Stimulated activated naive CD8-positive, alpha-beta T cell treated with anti-CD3 and anti-CD28 coated beads, Interleukin-15, Interleukin-2, amounts not matched to agents 100 U/mL and 50 U/mL, for 24 hours (primary cell): Measurements from ENCODE around the gene TTC13.

Experiments used
- ATAC-seq: fragments of 150-1000 bp; cut with Tn5 transposase; one replicate; pipeline ENCODE4 v1.10.0; 2021
- DNase-seq: peaks from one replicate; pipeline ENCODE4 v3.0.0; 2021

The TTC13 gene

DNA sequence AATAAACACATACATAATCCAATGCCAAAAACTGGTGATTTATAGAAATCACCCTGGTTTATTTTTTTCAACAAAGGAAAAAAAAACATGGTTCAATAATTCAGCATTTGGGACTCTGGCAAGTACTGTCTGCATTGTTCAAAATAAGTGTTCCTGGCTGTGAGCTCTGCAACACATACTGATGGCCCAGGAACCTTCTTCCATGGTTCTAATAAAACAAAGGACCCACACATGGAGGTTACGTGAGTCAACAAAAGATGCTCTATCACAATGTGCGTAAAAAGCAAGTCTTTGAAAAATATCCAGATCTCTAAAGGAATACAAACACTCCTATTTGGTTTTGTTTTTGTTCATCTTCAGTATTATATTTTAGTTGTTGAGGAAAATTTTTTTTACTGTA is 72.4 kb downstream of the TTC13 start:
- ATAC-seq: no peak

DNA sequence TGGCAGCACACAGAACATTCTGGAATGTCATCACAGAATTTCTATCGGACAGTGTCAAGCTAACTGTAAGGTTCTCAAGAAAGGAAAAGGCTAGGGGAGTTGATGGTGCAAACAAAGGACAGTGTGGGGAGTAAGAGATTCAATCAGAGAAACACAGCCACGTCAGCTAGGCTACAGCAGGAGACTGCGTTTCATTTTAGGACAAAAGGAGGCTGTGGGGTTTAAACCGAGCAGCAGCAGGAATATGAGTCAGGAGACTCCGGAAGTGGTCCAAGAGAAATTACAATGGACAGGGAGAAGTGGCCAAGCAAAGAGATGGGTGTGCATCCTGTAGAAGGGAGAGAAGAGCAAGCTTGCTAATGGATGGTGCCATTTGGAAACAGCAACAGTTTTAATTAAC is 72.9 kb downstream of the TTC13 start:
- DNase-seq (no peak), ATAC-seq (no peak)

More for the DNA sequence above, 72.4 kb downstream of the TTC13 start:
- DNase-seq: no peak

DNA sequence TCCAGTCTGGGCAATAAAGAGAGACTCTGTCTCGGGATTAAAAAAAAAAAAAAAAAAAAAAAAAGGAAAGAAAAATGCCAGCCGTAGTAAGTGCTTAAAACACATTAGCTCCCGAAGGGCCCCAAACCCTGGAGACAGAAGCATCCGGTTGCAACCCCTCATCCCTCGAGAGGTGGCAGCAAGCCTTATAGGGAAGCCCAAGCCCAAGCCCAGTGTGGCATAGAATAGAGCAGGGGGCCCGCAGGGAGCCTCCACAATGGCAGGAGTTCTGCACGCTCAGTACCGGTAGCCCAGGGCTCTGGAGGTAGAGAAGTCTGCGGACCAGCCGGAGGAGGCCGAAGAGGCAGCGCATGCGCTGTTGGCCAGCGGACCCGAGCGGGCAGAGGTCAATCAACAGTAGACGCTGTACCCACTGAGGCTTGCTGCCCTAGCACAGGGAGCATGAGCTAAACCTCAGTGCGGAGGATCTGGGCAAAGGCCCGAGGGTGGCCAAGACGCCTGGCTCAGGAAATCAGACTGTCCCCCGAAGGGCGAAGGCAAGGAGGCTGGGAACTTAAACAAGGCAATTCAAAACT is 76.2 kb downstream of the TTC13 start:
- ATAC-seq (no peak), DNase-seq (no peak)

DNA sequence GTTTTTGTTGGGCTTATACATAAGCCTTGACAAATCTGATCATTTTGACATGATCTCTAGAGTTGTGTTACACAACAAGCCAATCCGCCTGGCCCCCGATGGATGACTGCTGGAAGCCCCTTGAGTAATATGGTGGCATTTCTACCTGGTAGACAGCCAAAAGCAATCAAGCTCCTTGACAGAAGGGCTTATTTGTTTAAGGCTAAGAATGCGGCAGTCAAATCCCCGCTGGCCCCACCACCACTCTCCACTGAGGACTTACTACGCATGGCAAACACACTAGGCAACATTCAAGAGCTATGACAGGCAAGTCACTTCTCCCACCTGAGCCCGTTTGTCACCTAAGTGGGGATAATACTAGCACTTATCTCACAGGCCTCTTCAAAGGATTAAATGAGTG is 77.0 kb downstream of the TTC13 start:
- DNase-seq (no peak), ATAC-seq (no peak)

DNA sequence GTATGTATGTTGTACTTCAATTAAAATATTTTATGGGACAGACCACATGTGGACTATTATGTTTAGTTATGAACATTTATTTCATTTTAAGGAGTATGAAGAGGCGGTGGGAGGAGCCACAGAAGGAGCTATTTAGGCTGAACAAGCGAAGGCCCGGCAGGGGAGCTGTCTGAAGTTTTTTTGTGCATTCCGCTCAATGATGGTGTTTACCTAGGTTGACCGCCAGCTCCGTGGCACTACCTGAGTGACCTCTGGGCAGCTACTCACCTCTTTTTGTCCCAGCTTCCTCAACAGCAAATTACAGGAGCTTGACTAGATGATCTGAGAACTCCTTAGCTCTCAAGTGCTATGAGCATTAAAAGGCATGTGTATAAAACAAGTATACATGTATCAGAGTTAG is 77.7 kb downstream of the TTC13 start:
- no peak for DNase-seq
- ATAC-seq: no peak

DNA sequence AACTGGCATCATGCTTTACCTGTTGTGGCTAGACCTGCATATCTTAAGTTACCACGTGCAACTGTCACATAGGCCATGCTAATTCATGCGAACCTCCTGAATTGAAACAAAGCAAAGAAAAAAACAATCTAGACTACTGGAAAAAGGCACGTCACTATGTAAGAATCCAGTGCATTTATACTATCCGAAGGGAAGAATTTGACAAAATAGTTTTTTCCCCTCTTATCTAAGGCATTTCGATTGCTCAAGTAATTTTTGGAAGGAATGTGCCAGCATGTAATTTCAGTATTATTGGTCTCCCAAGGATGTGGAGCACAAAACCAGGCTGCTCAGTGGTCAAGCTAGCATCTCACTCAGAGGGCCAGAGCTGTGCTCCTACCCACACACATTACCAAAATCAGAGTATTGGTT is 78.8 kb downstream of the TTC13 start:
- ATAC-seq (no peak), DNase-seq (no peak)

DNA sequence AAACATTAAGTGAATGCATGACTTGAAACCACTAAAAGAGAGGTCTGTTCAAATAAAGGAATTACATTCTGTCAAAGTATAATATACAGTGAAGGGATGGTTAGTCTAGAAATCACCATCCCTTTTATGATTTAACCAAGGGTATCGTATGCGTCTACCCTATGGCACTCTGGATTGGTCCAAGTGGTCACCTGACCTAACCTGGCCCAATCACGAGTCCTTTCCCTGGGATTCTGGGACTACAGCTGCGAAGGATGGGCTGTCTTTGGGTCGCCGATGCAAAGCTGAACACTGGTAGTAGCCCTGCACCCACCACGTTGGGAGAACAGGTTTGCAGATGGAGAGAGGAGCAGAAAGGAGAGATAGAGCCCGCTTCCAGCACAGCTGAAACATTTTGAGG is 79.9 kb downstream of the TTC13 start:
- DNase-seq (no peak), ATAC-seq (no peak)

DNA sequence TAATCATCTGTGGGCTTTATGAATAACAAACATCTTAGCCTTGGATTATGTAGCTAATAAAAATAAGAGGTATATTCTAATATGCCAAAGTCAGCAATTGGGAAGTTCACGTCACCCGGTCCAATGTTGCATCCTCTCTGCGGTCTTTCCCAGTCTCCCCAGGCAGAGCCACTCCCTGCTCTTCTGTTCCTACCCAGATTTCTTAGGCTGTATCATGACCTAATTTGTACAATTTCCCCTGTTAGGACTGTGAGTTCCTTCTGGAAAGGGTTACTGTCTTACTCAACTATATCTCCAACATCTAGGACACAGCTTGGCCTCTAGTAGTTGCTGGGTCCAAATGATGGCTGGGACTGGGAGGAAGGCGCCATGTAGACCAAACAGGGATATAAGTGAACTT is 80.5 kb downstream of the TTC13 start:
- DNase-seq (no peak), ATAC-seq (no peak)

DNA sequence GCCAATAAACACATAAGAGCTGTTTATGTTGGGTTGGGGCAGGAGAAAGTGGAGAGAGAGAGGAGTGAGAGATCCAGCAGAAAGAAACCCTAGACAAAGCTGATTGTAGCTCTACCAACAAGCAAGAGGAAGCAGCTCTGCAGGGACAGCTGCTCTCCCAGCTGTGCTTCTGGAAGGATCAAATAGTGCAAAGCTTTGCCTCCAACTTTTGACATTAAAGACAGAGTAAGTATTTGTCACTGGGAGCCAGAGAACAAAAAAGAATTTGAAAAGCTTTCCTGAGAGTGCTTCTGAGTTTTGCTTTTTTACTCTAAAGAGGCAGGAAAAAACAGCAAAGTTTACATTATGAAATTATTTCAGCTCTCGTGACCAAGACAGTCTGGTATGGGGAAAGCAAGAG is 81.9 kb downstream of the TTC13 start:
- DNase-seq (no peak), ATAC-seq (no peak)

DNA sequence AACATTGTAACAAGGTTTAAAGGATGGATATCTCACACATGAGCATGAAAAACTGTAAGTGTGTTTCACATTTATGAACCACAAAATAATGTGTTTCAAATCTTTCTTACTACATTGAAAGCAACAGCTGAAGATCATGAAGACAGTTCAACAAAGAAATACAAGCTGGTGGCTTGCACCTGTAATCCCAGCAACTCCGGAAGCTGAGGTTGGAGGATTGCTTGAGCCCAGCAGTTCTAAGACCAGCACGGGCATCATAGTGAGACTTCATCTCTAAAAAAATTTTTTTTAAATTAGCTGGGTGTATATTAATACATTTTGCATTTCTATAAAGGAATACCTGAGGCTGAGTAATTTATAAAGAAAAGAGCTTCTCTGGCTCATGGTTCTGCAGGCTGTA is 83.2 kb downstream of the TTC13 start:
- no peak for DNase-seq

DNA sequence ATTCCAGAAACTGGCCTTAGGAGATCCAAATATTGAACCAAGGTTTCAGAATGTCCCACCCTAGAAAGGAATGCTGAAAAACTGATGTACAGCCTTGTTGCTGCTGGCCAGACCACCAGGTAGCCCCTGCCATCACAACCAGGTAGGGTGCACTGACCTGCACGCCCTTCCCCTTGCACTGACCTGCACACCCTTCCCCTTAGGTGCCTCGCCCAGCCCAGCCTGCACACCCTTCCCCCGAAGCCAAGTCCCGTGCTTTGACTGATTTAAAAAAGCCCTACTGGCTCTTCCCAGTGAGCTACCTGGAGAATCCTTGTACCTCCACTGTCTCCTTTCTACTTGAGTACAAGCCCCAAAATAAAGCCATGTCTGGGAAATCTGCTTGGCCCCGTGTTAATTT is 84.0 kb downstream of the TTC13 start:
- DNase-seq (no peak), ATAC-seq (no peak)

More for the DNA sequence above, 83.2 kb downstream of the TTC13 start:
- no peak for ATAC-seq

DNA sequence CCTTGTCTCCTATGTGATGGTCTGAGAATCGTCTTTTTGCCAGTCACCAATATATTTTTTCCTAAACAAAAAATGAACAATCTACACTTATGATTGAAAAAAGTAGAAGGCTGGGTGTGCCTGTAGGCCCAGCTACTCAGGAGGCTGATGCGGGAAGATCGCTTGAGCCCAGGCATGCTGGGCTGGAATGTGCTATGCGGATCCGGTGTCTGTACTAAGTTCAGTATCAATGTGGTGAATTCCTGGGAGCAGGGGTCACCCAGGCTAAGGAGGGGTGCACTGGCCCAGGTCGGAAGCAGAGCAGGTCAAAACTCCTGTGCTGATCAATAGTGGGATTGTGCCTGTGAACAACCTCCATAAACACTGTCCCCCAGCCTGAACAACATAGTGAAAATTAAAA is 84.6 kb downstream of the TTC13 start:
- ATAC-seq: no peak
- no peak for DNase-seq

DNA sequence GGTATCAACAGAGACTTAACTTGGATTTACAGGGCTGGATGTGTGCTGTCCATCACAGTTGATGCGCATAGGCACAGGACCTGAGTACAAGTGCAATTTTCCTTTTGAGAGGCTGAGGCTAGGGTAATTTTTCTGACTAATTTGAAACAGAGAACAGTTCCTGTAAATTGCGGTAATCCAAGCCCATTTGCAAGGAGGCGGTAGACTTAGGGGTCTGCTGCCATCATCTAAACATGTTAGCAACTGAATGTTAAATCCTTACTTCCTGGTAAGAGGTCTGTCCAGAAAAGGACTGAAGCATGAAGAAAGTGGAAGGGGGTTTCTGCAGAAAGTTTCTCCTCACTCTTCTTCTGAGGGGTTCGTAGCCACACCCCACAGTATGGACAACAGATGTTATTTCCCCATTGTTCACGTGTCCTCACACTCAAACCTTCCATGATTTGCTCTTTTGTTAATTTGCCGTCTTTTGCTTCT is 86.6 kb downstream of the TTC13 start:
- DNase-seq: no peak
- no peak for ATAC-seq

DNA sequence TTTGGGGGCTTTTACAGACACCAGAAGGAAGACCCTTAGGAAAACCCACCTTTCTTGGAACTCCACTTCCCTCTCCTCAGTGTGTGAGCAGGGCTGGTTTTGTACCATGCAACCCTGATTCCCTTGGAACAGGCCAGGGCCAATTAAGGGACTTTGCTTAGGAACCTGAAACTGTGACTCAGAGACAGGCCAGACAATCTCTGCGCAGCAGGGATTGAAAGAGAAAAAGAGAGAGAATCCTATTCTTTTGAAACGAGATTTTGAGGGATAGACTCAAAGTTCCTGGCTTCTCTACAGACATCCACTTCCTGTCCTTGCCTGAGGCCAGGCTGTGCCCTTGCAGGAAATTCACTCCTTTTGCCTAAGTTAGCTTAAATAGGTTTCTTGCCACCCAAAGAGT is 87.2 kb downstream of the TTC13 start:
- ATAC-seq: no peak
- DNase-seq: no peak

DNA sequence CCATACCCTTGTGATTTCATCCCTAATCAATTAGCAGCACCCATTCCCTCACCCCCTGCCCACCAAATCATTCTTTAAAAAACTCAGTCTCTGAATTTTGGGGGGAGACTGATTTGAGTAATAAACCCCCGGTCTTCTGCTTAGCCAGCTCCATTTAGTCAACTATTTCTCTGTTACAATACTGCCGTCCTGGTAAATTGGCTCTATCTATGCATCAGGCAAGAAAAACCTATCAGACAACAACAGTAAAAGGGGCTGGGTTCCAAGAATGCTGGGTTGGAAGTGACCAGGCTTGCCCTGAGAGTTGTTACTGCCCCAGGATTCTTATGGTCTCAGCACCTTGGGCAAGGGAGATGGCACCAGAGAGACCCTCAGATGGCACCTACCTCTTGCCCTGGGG is 94.0 kb downstream of the TTC13 start:
- ATAC-seq (no peak), DNase-seq (no peak)

DNA sequence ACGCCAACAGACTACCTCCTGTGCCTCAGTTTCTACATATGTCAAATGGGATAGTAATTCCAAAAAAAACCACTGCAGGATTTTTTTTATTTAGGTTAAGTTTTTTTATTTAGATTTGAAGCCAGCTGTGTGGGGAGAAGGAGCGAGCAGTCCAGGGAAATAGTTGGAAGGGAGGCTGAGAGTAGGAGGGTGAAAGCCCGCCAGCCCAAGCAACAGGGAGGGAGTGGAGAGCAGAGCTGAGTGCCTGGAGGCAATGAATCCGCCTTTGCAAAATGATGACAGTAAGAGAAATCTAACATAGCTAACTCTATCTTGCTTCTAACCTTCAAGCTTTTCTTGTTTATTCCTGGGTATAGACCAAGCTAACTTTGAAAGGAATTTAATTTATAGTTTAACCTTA is 94.7 kb downstream of the TTC13 start:
- ATAC-seq: no peak
- DNase-seq: no peak

DNA sequence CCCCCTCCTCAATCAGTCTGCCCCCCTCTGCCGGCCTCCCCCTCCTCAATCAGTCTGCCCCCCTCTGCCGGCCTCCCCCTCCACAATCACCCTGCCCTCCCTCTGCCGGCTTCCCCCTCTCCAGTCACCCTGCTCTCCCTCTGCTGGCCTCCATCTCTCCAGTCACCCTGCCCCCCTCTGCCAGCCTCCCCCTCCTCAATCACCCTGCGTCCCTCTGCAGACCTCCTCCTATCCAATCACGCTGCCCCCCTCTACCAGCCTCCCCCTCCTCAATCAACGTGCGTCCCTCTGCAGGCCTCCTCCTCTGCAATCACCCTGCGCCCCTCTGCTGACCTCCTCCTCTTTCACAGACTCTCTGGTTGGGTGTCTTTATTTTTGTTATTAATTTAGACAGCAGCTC is 98.9 kb downstream of the TTC13 start:
- ATAC-seq (no peak), DNase-seq (no peak)

DNA sequence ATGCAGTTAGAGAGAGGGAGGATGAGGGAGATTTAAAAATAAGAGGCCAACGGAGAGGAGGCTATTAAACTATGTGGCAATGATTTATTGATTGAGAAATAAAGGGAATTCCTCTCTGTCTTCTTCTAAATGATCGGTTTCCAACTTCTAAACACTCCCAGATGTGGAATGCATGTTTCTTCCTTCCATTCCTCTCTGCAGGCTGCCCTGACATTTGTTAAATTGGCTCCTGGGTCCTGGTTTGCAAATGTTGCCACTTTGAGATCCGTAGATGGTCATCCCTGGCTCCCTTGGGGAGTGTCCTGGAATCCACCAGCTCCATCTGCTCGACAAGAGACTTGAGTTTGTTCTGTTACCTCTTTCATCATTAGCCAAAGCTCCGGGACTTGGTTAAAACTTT is 100.1 kb downstream of the TTC13 start:
- DNase-seq (no peak), ATAC-seq (no peak)

DNA sequence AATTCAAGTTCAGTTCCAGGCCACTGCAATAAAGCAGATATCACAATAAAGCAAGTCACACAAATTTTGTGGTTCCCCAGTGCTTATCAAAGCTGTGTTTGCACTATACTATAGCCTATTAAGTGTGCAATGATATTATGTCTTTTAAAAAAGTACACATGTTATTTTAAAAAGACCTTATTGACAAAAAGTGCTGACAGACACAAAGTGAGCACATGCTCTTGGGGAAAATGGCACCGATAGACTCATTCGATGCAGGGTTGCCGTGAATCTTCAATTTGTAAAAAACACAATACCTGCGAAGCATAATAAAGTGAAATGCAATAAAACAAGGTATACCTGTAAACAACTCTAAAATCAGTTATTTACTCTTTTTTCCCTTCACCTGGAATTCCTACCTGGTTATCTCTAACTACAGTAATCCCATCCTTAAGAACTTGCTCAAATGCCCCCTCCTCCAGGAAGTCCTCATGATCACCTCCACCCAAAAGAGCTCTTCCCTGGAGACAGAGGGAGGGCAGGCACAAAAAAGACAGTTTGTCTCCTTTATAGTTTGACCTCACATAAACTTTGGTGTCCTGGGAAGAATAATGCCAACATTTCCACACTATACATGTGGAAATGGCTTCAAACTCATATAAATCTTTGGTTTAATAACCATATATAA is 100.6 kb downstream of the TTC13 start:
- DNase-seq (no peak), ATAC-seq (no peak)

DNA sequence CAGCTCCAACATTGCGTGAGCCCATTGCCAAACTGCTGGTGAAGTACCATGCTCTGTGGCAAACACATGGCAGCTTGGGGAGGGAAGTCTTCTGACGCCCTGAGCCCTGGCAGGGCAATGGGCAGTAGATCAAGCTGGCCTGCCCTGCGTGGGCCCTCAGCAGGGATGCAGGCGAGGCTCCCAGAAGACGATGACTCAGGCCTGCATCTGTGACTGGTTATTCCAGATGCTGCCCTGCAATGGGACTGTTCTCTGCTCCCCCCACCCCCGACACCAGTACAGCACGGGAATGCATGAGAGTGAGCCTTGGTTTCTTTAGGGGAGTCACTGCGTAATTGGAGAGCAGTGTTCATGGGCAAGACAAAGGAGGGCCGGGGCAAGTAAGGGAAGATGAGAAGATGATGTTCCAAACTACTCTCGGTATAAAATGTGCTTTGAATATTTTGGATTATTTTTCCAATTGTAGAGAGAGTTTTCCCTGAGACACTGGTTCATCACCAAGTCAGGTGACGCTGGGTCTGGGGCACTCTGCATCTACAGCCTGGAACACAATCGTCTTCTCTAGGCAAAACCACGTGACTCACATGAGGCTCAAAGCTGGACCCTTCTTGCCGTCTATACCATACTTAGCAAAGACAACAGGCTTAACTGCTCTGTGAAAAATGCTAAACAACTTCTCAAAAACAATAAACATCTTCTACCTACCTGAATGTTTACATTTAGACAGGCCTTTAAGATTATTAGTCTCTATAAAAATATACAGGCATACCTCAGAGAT is 101.3 kb downstream of the TTC13 start:
- DNase-seq: no peak
- no peak for ATAC-seq

DNA sequence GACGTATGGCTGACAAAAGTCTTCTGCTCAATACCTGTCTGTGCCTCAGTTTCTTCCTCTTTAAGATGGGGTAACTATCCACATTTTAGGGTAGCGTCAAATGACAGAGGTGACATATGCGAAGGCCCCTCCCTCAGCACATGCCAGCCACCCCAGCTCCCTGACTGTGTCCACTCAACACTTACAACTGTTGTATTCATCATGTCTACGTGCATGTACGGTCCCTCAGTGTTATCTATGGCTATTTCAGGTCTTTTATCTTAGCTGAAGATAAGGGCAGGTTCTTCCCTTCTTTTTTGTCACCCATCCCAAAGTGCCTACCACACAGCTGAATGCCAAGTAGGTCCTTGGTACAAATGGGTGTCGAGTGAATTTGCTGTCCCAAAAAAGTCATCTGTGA is 102.0 kb downstream of the TTC13 start:
- ATAC-seq (no peak), DNase-seq (no peak)

DNA sequence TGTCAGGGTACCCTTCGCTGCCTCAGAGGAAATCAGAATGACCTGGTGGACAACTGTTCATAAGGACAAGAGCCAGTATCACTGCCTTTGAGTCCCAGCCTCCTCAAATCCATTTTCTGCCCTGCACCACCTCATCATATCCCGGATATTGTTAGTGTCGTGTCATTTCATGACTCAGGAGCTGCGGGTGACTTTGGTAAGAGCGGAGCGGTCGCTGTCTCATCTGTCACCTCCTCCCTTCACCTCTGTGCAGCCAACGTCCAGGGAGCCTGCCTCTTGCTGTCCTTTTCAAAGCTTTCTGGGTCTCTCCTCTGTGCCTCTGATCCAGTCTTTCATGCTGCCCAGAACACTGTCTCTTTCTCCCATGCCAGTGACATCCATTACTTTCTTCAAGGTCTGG is 103.3 kb downstream of the TTC13 start:
- no peak for ATAC-seq
- no peak for DNase-seq

DNA sequence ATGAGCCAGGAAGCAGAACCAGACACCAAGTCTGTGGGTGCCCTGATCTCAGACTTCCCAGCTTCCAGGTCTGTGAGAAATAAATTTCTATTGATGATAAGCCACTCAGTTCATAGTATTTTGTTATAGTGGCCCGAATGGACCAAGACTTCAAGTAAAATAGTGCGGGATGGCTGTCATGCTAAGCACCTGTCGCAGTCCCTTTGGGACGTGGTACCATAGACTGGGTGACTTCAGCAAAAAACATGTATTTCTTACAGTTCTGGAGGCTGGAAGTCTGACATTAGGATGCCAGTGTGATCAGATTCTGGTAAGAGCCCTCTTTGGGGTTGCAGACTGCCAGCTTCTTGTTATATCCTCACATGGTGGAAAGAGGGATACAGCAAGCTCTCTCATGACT is 107.7 kb downstream of the TTC13 start:
- DNase-seq: no peak
- ATAC-seq: no peak

DNA sequence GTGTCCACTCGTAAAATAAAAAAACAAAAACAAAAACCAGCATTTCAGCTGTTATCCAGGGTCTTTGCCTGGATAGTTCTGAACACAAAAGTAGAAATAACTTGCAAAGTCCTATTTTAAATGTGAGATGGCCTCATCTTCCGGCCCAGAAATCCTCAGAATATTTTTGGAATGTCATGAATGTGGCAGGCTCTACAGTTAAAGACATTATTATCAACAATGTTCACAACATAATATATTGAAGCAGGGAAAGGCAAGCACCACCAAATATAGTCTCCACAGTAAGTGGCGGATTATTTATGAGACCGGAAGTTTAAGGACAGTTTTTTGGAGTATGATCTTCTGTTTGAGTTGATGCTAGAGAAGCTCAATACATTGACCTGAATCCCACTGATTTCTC is 109.2 kb downstream of the TTC13 start:
- ATAC-seq: no peak
- DNase-seq: no peak
